SU-DHL-6 (cell line): Measurements from ENCODE around the gene EDIL3.

Experiments used
- H2AFZ ChIP-seq: fragments of 200-600 bp; sonication (generic); 2 replicates; pipeline ENCODE4 v1.6.1; 2014; ENCODE audit warnings: low read depth, mild to moderate bottlenecking, moderate library complexity, mixed read lengths, antibody characterized with exemption, low read length; ENCODE audit not compliant: severe bottlenecking
- H3F3A ChIP-seq: fragments of 200-600 bp; shearing (Covaris generic); 2 replicates; pipeline ENCODE4 v1.6.0; 2016; ENCODE audit warnings: antibody characterized with exemption, mild to moderate bottlenecking; ENCODE audit not compliant: insufficient read depth
- H3K27ac ChIP-seq: fragments of 200-600 bp; sonication (generic); 2 replicates; pipeline ENCODE4 v1.5.1; 2016; ENCODE audit warnings: low read depth, mild to moderate bottlenecking, low read length, moderate library complexity, mixed read lengths
- H3K27me3 ChIP-seq: fragments of 200-600 bp; sonication (generic), shearing (Covaris generic); 2 replicates; pipeline ENCODE4 v1.6.0; 2014; ENCODE audit warnings: mild to moderate bottlenecking, low read length
- H3K36me3 ChIP-seq: fragments of 200-600 bp; sonication (generic); 2 replicates; pipeline ENCODE4 v1.6.1; 2014; ENCODE audit warnings: mild to moderate bottlenecking, low read length, mixed read lengths
- H3K4me2 ChIP-seq: fragments of 300-600, 200-600 bp; shearing (Covaris generic), sonication (generic); 2 replicates; pipeline ENCODE4 v1.6.0; 2014; ENCODE audit warnings: low read length, low read depth, mild to moderate bottlenecking; ENCODE audit not compliant: poor library complexity, severe bottlenecking
- H3K4me3 ChIP-seq: fragments of 200-600 bp; sonication (generic); 2 replicates; pipeline ENCODE4 v1.5.1; 2014; ENCODE audit warnings: antibody characterized with exemption, low read length, mild to moderate bottlenecking, mixed read lengths; ENCODE audit not compliant: insufficient read depth, poor library complexity, severe bottlenecking
- H3K79me2 ChIP-seq: fragments of 200-600 bp; sonication (generic); 2 replicates; pipeline ENCODE4 v1.6.1; 2014; ENCODE audit warnings: mild to moderate bottlenecking, low read length, moderate library complexity; ENCODE audit not compliant: insufficient read depth
- H3K9ac ChIP-seq: fragments of 200-600 bp; sonication (generic); 2 replicates; pipeline ENCODE4 v1.7.0; 2014; ENCODE audit warnings: mild to moderate bottlenecking, low read length
- H3K9me2 ChIP-seq: fragments of 200-600 bp; sonication (generic); replicated peaks from 2 replicates; pipeline ENCODE4 v1.6.1; 2014; ENCODE audit warnings: low read length; ENCODE audit not compliant: insufficient read depth
- H3K9me3 ChIP-seq: fragments of 200-600 bp; sonication (generic); 2 replicates; pipeline ENCODE4 v1.6.1; 2014; ENCODE audit warnings: low read length, mixed read lengths; ENCODE audit not compliant: insufficient read depth
- H4K20me1 ChIP-seq: fragments of 200-600 bp; sonication (generic); 2 replicates; pipeline ENCODE4 v1.6.1; 2014; ENCODE audit warnings: low read depth, mild to moderate bottlenecking, antibody characterized with exemption, low read length, moderate library complexity, mixed read lengths
- EZH2phosphoT487 ChIP-seq: fragments of 200-600 bp; sonication (generic), shearing (Covaris generic); conservative IDR thresholded peaks from 2 replicates; pipeline ENCODE4 v1.6.1; 2018; ENCODE audit warnings: mild to moderate bottlenecking, antibody characterized with exemption, low read length, moderate library complexity, mixed read lengths
- TF ChIP-seq, protein P1 (sequence below): fragments of 200-600 bp; sonication (generic); IDR thresholded peaks from one replicate; pipeline ENCODE4 v1.5.1; 2017; ENCODE audit warnings: antibody characterized with exemption, mild to moderate bottlenecking, low read length, moderate library complexity; ENCODE audit not compliant: insufficient read depth, poor library complexity, severe bottlenecking

Gene EDIL3

DNA sequence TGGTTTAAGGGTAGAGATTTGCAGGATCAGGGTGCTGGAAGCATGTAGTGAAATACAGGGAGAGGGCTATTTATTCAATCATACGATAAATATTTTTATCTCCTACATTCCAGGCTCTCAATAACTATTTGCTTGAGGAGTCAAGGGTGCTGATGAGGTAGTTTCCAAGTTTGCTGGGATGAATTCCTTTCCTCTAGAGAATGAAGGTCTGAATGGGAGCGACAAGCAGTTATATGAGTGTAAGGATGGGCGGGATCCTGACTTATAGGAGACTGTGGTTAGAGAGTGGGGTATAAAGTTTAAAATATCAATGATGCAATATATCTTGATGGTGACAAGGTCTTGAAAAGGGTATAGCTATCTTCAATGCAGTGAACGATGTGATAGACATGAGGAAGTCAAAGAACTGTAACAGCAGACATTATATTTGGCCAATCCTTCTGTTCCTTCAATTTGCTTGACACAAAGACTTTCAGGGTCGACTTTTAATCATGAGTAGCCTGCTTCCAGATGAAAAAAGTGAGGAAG, 462.9 kb downstream of the EDIL3 start:
- H2AFZ ChIP-seq = no peak overlapping the region
- H3F3A ChIP-seq = no peaks in the 10 kb centered on the region
- no peak overlapping the region for H3K4me2 ChIP-seq
- no peak overlapping the region for H3K4me3 ChIP-seq
- no peaks in the 10 kb centered on the region for H3K9me3 ChIP-seq
- no peaks in the 10 kb centered on the region for H3K36me3 ChIP-seq
- TF ChIP-seq, protein P1, sequence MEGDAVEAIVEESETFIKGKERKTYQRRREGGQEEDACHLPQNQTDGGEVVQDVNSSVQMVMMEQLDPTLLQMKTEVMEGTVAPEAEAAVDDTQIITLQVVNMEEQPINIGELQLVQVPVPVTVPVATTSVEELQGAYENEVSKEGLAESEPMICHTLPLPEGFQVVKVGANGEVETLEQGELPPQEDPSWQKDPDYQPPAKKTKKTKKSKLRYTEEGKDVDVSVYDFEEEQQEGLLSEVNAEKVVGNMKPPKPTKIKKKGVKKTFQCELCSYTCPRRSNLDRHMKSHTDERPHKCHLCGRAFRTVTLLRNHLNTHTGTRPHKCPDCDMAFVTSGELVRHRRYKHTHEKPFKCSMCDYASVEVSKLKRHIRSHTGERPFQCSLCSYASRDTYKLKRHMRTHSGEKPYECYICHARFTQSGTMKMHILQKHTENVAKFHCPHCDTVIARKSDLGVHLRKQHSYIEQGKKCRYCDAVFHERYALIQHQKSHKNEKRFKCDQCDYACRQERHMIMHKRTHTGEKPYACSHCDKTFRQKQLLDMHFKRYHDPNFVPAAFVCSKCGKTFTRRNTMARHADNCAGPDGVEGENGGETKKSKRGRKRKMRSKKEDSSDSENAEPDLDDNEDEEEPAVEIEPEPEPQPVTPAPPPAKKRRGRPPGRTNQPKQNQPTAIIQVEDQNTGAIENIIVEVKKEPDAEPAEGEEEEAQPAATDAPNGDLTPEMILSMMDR = no peak
- no peak for TF ChIP-seq EZH2phosphoT487
- H3K79me2 ChIP-seq = no peaks in the 10 kb centered on the region
- H3K9ac ChIP-seq = no peak overlapping the region
- no peaks in the 10 kb centered on the region for H3K27me3 ChIP-seq
- H3K9me2 ChIP-seq = no peaks in the 10 kb centered on the region
- no peaks in the 10 kb centered on the region for H4K20me1 ChIP-seq
- H3K27ac ChIP-seq = no peak overlapping the region

DNA sequence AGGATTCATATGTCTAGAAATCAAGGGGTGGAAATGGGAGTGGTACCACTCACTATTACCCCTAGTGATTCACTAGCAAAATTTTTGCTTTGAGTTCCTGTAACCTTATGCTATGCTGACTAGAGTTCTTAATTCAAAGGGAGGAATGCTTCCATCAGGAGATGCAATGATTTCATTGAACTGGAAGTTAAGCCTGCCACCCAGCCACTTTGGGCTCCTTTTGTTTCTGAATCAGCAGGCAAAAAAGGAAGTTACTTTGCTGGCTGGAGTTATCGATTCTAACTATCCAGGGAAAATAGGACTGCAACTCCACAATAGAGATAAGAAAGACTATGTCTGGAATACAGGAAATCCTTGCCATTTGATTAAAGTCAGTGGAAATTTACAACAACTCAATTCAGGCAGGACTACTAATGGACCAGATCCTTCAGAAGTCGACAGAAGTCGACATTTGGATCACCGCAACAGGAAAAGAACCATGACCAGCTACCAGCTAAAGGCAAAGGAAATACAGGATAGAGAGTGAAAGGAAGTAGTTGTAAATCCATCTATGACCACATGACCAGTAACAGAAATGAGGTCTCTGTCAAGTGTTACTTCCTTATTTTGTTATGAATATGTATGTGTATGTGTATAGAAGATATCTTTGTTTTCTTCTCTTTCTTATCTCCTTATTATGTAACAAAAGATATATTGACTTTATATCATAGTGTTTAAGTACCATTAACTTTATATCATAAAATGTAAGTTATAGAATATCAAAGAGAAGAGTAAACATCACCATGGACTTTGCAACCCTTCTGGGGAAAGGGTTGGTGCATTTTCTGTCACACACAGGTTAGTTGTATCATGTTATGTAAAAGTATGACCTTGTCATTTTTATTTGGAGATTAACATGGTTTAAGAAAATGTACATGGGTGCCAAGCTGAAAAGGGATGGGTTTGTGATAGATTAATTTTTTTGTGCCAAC, 465.3 kb downstream of the EDIL3 start:
- no peak overlapping the region for H3K4me2 ChIP-seq
- H2AFZ ChIP-seq = no peak overlapping the region

DNA sequence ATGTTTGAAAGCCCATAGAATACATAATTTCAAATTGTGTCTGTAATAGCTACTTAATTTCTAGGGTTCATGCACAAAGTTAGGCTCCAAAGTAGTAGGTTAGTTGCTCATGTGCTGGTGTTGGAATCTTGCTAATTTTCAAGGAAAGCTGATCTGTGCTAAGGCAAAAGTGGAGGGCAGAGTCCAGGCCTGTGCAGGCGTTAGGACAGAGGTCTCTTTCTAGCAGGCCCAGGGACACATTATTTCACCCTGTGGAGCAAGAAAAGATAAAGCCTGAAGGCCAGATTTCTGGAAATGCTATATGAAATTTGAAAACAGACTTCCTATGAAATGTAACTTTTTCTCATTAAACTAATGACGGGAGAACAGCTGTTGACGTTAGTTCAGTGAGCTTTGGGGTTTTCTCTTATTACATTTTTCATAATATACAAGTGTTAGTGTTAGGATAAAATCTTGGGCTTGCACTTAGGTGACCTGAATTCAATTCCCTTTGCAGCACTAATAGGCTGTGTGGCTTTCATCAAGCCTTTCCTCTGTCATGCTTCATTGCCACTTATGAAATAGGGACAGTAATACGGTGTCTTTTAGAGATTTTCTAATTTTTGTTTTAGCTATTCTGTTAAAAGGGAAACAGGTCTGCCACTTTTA, 467.3 kb downstream of the EDIL3 start:
- H2AFZ ChIP-seq = no peak overlapping the region
- H3K4me2 ChIP-seq = no peak overlapping the region
- H3K9ac ChIP-seq = no peak overlapping the region
- H3K4me3 ChIP-seq = no peak overlapping the region
- no peak overlapping the region for H3K27ac ChIP-seq
- H3K36me3 ChIP-seq = no peaks in the 10 kb centered on the region
- no peaks in the 10 kb centered on the region for H3K27me3 ChIP-seq
- no peaks in the 10 kb centered on the region for H3F3A ChIP-seq
- H4K20me1 ChIP-seq = no peaks in the 10 kb centered on the region
- no peaks in the 10 kb centered on the region for H3K9me3 ChIP-seq
- H3K9me2 ChIP-seq = no peaks in the 10 kb centered on the region
- no peaks in the 10 kb centered on the region for H3K79me2 ChIP-seq
- TF ChIP-seq EZH2phosphoT487 = no peak
- TF ChIP-seq, protein P1 = no peak

More for the DNA sequence above, 465.3 kb downstream of the EDIL3 start:
- no peak overlapping the region for H3K27ac ChIP-seq
- H3F3A ChIP-seq = no peaks in the 10 kb centered on the region
- no peaks in the 10 kb centered on the region for H4K20me1 ChIP-seq
- no peaks in the 10 kb centered on the region for H3K9me3 ChIP-seq
- H3K36me3 ChIP-seq = no peaks in the 10 kb centered on the region
- H3K9me2 ChIP-seq = no peaks in the 10 kb centered on the region
- no peak overlapping the region for H3K4me3 ChIP-seq
- no peaks in the 10 kb centered on the region for H3K27me3 ChIP-seq
- H3K79me2 ChIP-seq = no peaks in the 10 kb centered on the region
- TF ChIP-seq EZH2phosphoT487 = no peak
- TF ChIP-seq, protein P1 = no peak
- H3K9ac ChIP-seq = no peak overlapping the region
